ENCODE measurements around the gene SMC1B. TPM values are rescaled to one million over a fixed set of nuclear protein-coding genes. Genes with fewer than 3 reads are reported as not detected.

The SMC1B gene
- total and polyA plus RNA-seq, 2 of the 8 experiments (the other 6 are each of a cell fraction or from before 2014, with no cell fraction given), result 0.02 TPM; not detected in 1

DNA sequence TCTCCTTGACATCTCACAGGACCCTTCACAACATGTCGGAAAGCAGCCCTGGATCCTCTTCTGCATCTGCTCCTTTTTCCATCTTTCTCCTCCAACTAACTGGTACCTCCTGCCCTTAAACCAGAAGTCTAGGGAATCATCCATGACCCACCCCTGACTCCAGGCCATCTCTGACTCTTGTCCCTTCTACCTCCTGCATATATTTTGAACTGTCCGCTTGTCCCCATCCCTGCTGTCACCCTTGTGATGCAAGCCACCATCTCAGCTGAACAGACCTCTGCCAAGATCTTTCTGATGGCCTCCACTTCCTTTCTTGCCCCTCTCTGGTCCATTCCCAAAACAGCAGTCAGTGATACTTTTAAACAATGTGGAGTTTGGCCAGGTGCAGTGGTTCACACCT lies 7.1 kb upstream of the SMC1B start:
- Histone ChIP-seq H2BK5ac (ENCODE audit: low read depth, low read length) (no peak overlapping the region), H3K4me3 (ENCODE audit: extremely low read depth in 1 of 4, insufficient read depth in 2 of 4, low read depth in 3 of 4, low read length in 4 of 4) (no peak overlapping the region), H3K4me1 (replicated peaks in 1 of 4; ENCODE audit: control insufficient read depth in 3 of 4, insufficient read depth in 4 of 4, low read length in 3 of 4) (no peaks in the 10 kb centered on the region; a peak in 1 of 7 replicates), H4K91ac (replicated peaks; ENCODE audit: insufficient read length, low read length) (no peak overlapping the region), H3K23ac (ENCODE audit: insufficient read length) (no peak overlapping the region), H3K9ac (replicated peaks in 1 of 4; ENCODE audit: extremely low read depth in 1 of 4, low read depth in 3 of 4, low read length in 3 of 4) (no peak overlapping the region), H2BK15ac (ENCODE audit: low read length) (no peak overlapping the region), H3K36me3 (ENCODE audit: control insufficient read depth in 2 of 4, insufficient read depth in 4 of 4, low read length in 3 of 4) (no peaks in the 10 kb centered on the region; a peak in 1 of 8 replicates), H3K79me1 (ENCODE audit: low read depth, low read length) (no peaks in the 10 kb centered on the region), H4K8ac (ENCODE audit: extremely low read depth, insufficient read depth, low read length) (no peak overlapping the region), H2BK12ac (ENCODE audit: low read depth, low read length) (no peak overlapping the region), H4K20me1 (replicated peaks in 1 of 2; ENCODE audit: control insufficient read depth in 1 of 2, insufficient read depth in 2 of 2, low read length in 2 of 2) (no peaks in the 10 kb centered on the region), H3K23me2 (ENCODE audit: low read depth, low read length) (no peaks in the 10 kb centered on the region; the same call in 1 of the 2 replicates), H2BK120ac (replicated peaks; ENCODE audit: low read depth, low read length) (no peak overlapping the region), H2AK5ac (ENCODE audit: low read depth, low read length) (no peak overlapping the region), H2BK20ac (ENCODE audit: low read length) (no peak overlapping the region), H3K9me3 (ENCODE audit: insufficient read depth in 2 of 2, low read depth in 1 of 2, low read length in 1 of 2) (no peaks in the 10 kb centered on the region), H2AFZ (ENCODE audit: low read length) (no peak overlapping the region), H3K4ac (replicated peaks; ENCODE audit: insufficient read length, low read depth, low read length) (no peak overlapping the region), H3K14ac (ENCODE audit: insufficient read length) (no peak overlapping the region), H3K27ac (ENCODE audit: low read depth, low read length) (no peak overlapping the region), H3K18ac (ENCODE audit: extremely low read depth, low read length) (no peak overlapping the region), H3K4me2 (ENCODE audit: insufficient read depth in 1 of 2, low read depth in 2 of 2, low read length in 2 of 2) (no peak overlapping the region), H3K79me2 (ENCODE audit: control insufficient read depth in 1 of 2, insufficient read depth in 2 of 2, low read length in 2 of 2) (no peaks in the 10 kb centered on the region), H3K27me3 (replicated peaks in 1 of 4; ENCODE audit: control insufficient read depth in 3 of 4, extremely low read depth in 1 of 4, insufficient read depth in 3 of 4, low read length in 3 of 4) (no peaks in the 10 kb centered on the region), H4K5ac (ENCODE audit: insufficient read length, low read depth, low read length) (no peak overlapping the region), H3K56ac (replicated peaks; ENCODE audit: insufficient read length, low read depth, low read length) (no peak overlapping the region)
- CTCF ChIA-PET (ENCODE audit: partially characterized antibody), result interaction anchor here (0.5 to 1.1 kb wide), 2 partner anchors 23 to 212 kb away, joined by 3 to 4 read pairs; no protein-coding TSS in a partner anchor
- POLR2A ChIA-PET (ENCODE audit: partially characterized antibody), result no interaction called here
- FAIRE-seq (no peak), DNase-seq (ENCODE audit: low read depth in 1 of 2, low spot score in 2 of 2) (peak in 1 of 2 experiments; percentile 22)
- 87% methylated on average over 2 of the region's 2 CpGs; no CpG with 5 or more reads in 1 of the 2 experiments for WGBS, 2 experiments (ENCODE audit: extremely low coverage in 1 of 2, insufficient coverage in 1 of 2, insufficient read length in 1 of 2, insufficient replicate concordance in 2 of 2, low coverage in 1 of 2, low lambda C conversion rate in 2 of 2, missing lambda C conversion rate in 1 of 2)
- no peak for TF ChIP-seq CBX8 (IDR thresholded peaks at IDR 0.05; ENCODE audit: borderline replicate concordance, low read depth, low read length)
- no peak for TF ChIP-seq JUN (IDR thresholded peaks at IDR 0.05; ENCODE audit: low read depth, low read length)
- TF ChIP-seq BRCA1 (IDR thresholded peaks at IDR 0.05; ENCODE audit: low read depth, low read length), result no peak
- no peak for TF ChIP-seq KDM5A (IDR thresholded peaks at IDR 0.05; ENCODE audit: low read length)
- TF ChIP-seq POLR2AphosphoS5 (IDR thresholded peaks at IDR 0.05; ENCODE audit: low read depth, low read length), result no peak
- no peak for TF ChIP-seq TCF12 (IDR thresholded peaks at IDR 0.05; ENCODE audit: low read depth, low read length)
- no peak for TF ChIP-seq BCL11A (IDR thresholded peaks at IDR 0.05; ENCODE audit: low read depth in 2 of 2, low read length in 2 of 2)
- no peak for TF ChIP-seq GABPA (IDR thresholded peaks at IDR 0.05; ENCODE audit: borderline replicate concordance, insufficient read depth, low read length)
- TF ChIP-seq EGR1 (IDR thresholded peaks at IDR 0.05; ENCODE audit: borderline replicate concordance, low read depth, low read length), result no peak
- no peak for TF ChIP-seq TAF7 (optimal IDR thresholded peaks at IDR 0.05; ENCODE audit: borderline replicate concordance, low read depth, low read length)
- TF ChIP-seq, protein P1, sequence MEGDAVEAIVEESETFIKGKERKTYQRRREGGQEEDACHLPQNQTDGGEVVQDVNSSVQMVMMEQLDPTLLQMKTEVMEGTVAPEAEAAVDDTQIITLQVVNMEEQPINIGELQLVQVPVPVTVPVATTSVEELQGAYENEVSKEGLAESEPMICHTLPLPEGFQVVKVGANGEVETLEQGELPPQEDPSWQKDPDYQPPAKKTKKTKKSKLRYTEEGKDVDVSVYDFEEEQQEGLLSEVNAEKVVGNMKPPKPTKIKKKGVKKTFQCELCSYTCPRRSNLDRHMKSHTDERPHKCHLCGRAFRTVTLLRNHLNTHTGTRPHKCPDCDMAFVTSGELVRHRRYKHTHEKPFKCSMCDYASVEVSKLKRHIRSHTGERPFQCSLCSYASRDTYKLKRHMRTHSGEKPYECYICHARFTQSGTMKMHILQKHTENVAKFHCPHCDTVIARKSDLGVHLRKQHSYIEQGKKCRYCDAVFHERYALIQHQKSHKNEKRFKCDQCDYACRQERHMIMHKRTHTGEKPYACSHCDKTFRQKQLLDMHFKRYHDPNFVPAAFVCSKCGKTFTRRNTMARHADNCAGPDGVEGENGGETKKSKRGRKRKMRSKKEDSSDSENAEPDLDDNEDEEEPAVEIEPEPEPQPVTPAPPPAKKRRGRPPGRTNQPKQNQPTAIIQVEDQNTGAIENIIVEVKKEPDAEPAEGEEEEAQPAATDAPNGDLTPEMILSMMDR (IDR thresholded peaks at IDR 0.05; ENCODE audit: control extremely low read depth in 1 of 3, insufficient read depth in 1 of 3, low read depth in 1 of 3, low read length in 3 of 3), result no peak
- TF ChIP-seq GTF2F1 (IDR thresholded peaks at IDR 0.05; ENCODE audit: borderline replicate concordance, low read depth, low read length), result no peak
